ENCODE measurements around the gene PDGFC. TPM values are rescaled to one million over a fixed set of nuclear protein-coding genes. Genes with fewer than 3 reads are reported as not detected.

PDGFC gene
- total RNA-seq, 1 donor: 42.8 TPM

- H3K4me3 ChIP-seq (ENCODE audit: low read depth, low read length): no peak overlapping the region
- TF ChIP-seq, protein P1, sequence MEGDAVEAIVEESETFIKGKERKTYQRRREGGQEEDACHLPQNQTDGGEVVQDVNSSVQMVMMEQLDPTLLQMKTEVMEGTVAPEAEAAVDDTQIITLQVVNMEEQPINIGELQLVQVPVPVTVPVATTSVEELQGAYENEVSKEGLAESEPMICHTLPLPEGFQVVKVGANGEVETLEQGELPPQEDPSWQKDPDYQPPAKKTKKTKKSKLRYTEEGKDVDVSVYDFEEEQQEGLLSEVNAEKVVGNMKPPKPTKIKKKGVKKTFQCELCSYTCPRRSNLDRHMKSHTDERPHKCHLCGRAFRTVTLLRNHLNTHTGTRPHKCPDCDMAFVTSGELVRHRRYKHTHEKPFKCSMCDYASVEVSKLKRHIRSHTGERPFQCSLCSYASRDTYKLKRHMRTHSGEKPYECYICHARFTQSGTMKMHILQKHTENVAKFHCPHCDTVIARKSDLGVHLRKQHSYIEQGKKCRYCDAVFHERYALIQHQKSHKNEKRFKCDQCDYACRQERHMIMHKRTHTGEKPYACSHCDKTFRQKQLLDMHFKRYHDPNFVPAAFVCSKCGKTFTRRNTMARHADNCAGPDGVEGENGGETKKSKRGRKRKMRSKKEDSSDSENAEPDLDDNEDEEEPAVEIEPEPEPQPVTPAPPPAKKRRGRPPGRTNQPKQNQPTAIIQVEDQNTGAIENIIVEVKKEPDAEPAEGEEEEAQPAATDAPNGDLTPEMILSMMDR (IDR thresholded peaks at IDR 0.05; ENCODE audit: insufficient read depth, low read length): no peak
- DNase-seq (ENCODE audit: low read depth): peak; percentile 55
Observed at GRCh38 chr4:156830351-156830750, 141.2 kb downstream of the PDGFC start.

DNA sequence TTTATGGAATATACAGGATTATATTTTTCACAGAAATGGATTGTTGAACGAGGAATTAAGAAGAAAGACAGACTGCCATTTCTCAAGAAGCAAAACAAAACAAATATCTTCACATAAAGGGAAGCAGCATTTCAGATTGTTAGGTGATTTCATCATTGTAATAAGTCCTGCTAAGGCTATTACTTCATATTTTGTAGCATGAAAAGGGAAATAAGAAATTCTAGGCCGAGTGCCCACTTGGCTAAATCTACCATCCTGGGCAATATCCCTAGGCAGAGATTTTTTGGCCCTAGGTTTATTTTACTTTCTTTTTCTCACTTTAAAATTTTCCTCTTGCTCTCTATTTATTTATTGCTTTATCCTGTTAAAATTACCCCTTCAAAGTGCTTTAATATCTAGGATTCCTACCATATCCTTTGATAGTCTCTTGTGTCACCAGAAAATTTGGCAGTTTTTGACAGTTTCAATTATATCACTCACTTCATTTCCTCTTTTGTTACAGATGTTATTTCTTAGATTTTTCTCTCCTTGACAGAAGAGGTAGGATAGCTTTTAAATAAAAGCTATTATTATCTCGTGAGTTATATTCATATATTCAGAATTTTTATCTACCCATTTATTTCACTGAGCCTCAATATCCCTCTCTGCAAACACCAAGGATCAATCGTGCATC, 142.3 kb downstream of the PDGFC start:
- peak; percentile 91 for DNase-seq (ENCODE audit: low read depth)
- TF ChIP-seq, protein P1 (IDR thresholded peaks at IDR 0.05; ENCODE audit: insufficient read depth, low read length): no peak
- H3K4me3 ChIP-seq (ENCODE audit: low read depth, low read length): no peak overlapping the region

DNA sequence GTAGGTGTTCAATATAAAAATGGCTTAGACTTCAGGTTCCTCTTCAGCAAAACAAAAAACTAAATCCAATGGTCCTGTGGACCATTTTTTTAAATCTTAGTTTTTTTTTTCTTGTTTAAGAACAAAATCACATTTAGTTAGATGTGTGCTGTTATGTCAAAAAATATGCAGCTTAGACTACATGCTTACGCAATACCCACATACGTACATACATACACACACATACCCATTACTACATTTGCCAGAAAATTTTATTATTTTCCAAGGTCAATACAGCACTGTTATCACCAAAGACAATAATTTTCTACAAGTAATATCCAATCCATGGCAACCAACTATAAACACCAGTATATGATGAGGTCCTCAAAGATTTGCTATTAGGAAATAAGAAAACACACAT, 144.1 kb downstream of the PDGFC start:
- DNase-seq (ENCODE audit: low read depth): no peak
- no peak overlapping the region for H3K4me3 ChIP-seq (ENCODE audit: low read depth, low read length)

DNA sequence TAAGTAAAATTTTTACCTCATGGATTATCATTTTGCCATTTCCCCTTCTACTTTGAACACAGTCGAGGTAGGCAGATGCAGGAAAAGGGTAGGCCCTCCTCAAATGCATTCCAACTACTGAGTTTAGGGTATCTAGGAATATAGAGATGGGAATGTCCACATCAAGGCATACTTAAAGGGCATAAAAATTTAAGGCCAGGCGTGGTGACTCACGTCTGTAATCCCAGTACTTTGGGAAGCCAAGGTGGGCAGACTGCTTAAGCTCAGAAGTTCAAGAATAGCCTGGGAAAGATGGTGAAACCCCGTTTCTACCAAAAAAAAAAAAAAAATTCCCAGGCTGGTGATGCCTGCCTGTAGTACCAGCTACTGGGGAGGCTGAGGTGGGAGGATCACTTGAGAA, 146.5 kb downstream of the PDGFC start:
- H3K4me3 ChIP-seq (ENCODE audit: low read depth, low read length): no peak overlapping the region
- TF ChIP-seq, protein P1 (IDR thresholded peaks at IDR 0.05; ENCODE audit: insufficient read depth, low read length): no peak
- no peak for DNase-seq (ENCODE audit: low read depth)

More for the DNA sequence above, 144.1 kb downstream of the PDGFC start:
- TF ChIP-seq, protein P1 (IDR thresholded peaks at IDR 0.05; ENCODE audit: insufficient read depth, low read length): no peak

DNA sequence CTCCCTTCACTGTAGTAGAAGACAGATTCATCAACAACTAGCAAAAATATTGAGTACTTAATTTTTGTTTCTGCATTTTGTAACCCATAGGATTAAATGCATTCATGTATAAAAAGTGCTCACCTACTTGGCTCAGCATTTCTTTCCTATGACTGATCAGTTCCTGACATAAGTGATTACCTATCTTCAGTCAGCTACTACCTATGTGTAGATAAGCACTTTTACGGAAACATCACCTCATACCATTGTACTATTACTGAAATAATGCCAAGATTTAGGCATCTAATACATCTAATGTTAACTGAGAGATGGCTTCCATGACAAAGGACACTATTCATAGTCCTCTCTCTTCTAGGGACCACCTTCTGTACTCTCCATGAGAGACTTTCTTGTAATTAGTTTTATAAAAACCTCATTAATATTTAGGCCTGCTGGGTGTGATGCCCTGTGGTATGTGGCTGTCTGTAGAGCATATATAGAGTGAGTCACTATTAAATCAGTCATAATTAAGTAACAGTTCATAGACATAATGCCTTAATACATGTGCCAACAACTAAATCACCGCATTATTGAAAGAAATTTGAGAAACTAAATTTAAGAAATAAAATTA, 147.0 kb downstream of the PDGFC start:
- TF ChIP-seq, protein P1 (IDR thresholded peaks at IDR 0.05; ENCODE audit: insufficient read depth, low read length): no peak
- H3K4me3 ChIP-seq (ENCODE audit: low read depth, low read length): no peak overlapping the region
- no peak for DNase-seq (ENCODE audit: low read depth)

DNA sequence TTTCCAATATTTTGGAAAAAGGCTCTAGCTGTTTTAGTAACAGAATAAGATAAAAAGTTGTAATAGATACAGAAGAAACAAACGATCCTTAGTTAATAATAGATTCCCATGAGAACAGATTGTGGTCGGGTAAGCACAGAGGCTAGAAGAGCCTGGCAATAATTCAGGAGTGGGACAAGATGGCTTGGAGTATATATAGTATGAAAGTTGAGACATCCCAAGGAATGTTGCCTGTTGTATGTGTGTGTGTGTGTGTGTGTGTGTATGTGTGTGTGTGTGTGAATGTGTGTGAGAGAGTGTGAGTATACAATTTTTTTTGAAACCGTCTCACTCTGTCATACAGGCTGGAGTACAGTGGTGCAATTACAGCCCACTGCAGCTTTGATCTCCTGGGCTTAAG, 150.7 kb downstream of the PDGFC start:
- peak; percentile 40 for DNase-seq (ENCODE audit: low read depth)
- TF ChIP-seq, protein P1 (IDR thresholded peaks at IDR 0.05; ENCODE audit: insufficient read depth, low read length): no peak
- H3K4me3 ChIP-seq (ENCODE audit: low read depth, low read length): no peak overlapping the region
